HG03457 (cell line): ENCODE data around the gene FAM78A.
"Not testable (repeated sequence)": the region's sequence is repeated elsewhere in the genome, so short reads cannot be mapped to it uniquely, and the experiment has no call there.

Experiments
- ATAC-seq: cut with Tn5 transposase; IDR thresholded peaks from one replicate; pipeline ENCODE4 v1.9.1; 2021; ENCODE audit warnings: moderate number of reproducible peaks; ENCODE audit not compliant: unreplicated experiment

Gene FAM78A

GRCh38 chr9:131270171-131271015 lies 5.9 kb downstream of the FAM78A start:
- no peak for ATAC-seq

GRCh38 chr9:131266266-131267229 lies 9.8 kb downstream of the FAM78A start:
- ATAC-seq, result no peak

GRCh38 chr9:131264231-131264630 lies 12.1 kb downstream of the FAM78A start:
- ATAC-seq, result no peak

GRCh38 chr9:131263701-131264100 lies 12.6 kb downstream of the FAM78A start:
- no peak for ATAC-seq

- not testable (repeated sequence) for ATAC-seq
Observed at GRCh38 chr9:131263033-131263343, 13.3 kb downstream of the FAM78A start.

GRCh38 chr9:131262327-131263032 lies 13.8 kb downstream of the FAM78A start:
- ATAC-seq, result no peak

GRCh38 chr9:131260751-131261452 lies 15.4 kb downstream of the FAM78A start:
- ATAC-seq, result no peak

GRCh38 chr9:131259916-131260597 lies 16.3 kb downstream of the FAM78A start:
- no peak for ATAC-seq

- no peak for ATAC-seq
Observed at GRCh38 chr9:131259432-131259898, 16.8 kb downstream of the FAM78A start.

GRCh38 chr9:131258698-131259431 lies 17.4 kb downstream of the FAM78A start:
- no peak for ATAC-seq

GRCh38 chr9:131258186-131258585 lies 18.1 kb downstream of the FAM78A start:
- no peak for ATAC-seq

- ATAC-seq, result no peak
Observed at GRCh38 chr9:131257266-131258025, 18.9 kb downstream of the FAM78A start.

- ATAC-seq, result no peak
Observed at GRCh38 chr9:131255676-131256197, 20.6 kb downstream of the FAM78A start.

- no peak for ATAC-seq
Observed at GRCh38 chr9:131254626-131255025, 21.7 kb downstream of the FAM78A start.

GRCh38 chr9:131253891-131254491 lies 22.3 kb downstream of the FAM78A start:
- ATAC-seq, result no peak

- ATAC-seq, result no peak
Observed at GRCh38 chr9:131252120-131252519, 24.2 kb downstream of the FAM78A start.

- no peak for ATAC-seq
Observed at GRCh38 chr9:131246618-131247017, 29.7 kb downstream of the FAM78A start.

- not testable (repeated sequence) for ATAC-seq
Observed at GRCh38 chr9:131244331-131244730, 32.0 kb downstream of the FAM78A start.
